ENCODE data around the gene ARPC1A.

The ARPC1A gene

GRCh38 chr7:99392046-99392445 is 66.3 kb downstream of the ARPC1A start:
- DNase-seq, result no peak

- DNase-seq, result peak; percentile 88
Observed at GRCh38 chr7:99392659-99393354, 67.1 kb downstream of the ARPC1A start.

GRCh38 chr7:99393355-99394187 is 67.9 kb downstream of the ARPC1A start:
- peak; percentile 54 for DNase-seq

GRCh38 chr7:99394188-99394502 is 68.4 kb downstream of the ARPC1A start:
- DNase-seq, result no peak

- no peak for DNase-seq
Observed at GRCh38 chr7:99395616-99396327, 70.1 kb downstream of the ARPC1A start.

GRCh38 chr7:99396418-99397296 is 71.0 kb downstream of the ARPC1A start:
- no peak for DNase-seq

GRCh38 chr7:99397297-99397983 is 71.7 kb downstream of the ARPC1A start:
- no peak for DNase-seq

- DNase-seq, result no peak
Observed at GRCh38 chr7:99398891-99399445, 73.3 kb downstream of the ARPC1A start.

GRCh38 chr7:99399597-99399996 is 73.9 kb downstream of the ARPC1A start:
- no peak for DNase-seq

- DNase-seq, result no peak
Observed at GRCh38 chr7:99402854-99403253, 77.2 kb downstream of the ARPC1A start.

GRCh38 chr7:99403764-99404163 is 78.1 kb downstream of the ARPC1A start:
- DNase-seq, result no peak

- no peak for DNase-seq
Observed at GRCh38 chr7:99404235-99404976, 78.7 kb downstream of the ARPC1A start.

GRCh38 chr7:99404977-99405320 is 79.3 kb downstream of the ARPC1A start:
- no peak for DNase-seq

GRCh38 chr7:99406557-99406956 is 80.9 kb downstream of the ARPC1A start:
- peak; percentile 13 for DNase-seq

- peak; percentile 20 for DNase-seq
Observed at GRCh38 chr7:99407872-99408378, 82.2 kb downstream of the ARPC1A start.

GRCh38 chr7:99408379-99409191 is 82.9 kb downstream of the ARPC1A start, which contains the start of the genes BUD31 and PDAP1:
Gene BUD31, plus strand, starts transcription at chr7:99408969. Its CDS starts 2,124 bp downstream, at chr7:99411093.
Gene PDAP1, minus strand, starts transcription at chr7:99408597. Its CDS starts 49 bp downstream, at chr7:99408548.
- peak; percentile 92 for DNase-seq

- DNase-seq, result no peak
Observed at GRCh38 chr7:99409192-99409572, 83.5 kb downstream of the ARPC1A start.

GRCh38 chr7:99409806-99410205 is 84.1 kb downstream of the ARPC1A start:
- DNase-seq, result no peak

- DNase-seq, result no peak
Observed at GRCh38 chr7:99410635-99411034, 84.9 kb downstream of the ARPC1A start.

All from COR-L47 (cell line).